HCT116 (cell line): ENCODE data around the gene CCDC14. TPM values are rescaled to one million over a fixed set of nuclear protein-coding genes. Genes with fewer than 3 reads are reported as not detected.

Experiments
- ATAC-seq: fragments of 200-7000 bp; cut with Tn5 transposase; 2 replicates; pipeline ENCODE4 v1.9.1; 2020; ENCODE audit warnings: mild to moderate bottlenecking, moderate library complexity
- BruUV-seq: library from RNA; stranded (reverse); fragments of 400-500 nt; replicated peaks from 2 replicates; lab custom pipeline; 2021; lab: Mats Ljungman, UMichigan
- CTCF ChIA-PET: fragments of 300-600 bp; sonication (Branson Sonifier 250); formaldehyde crosslinking; loops from one replicate; lab custom pipeline; 2021; ENCODE audit warnings: antibody characterized with exemption; lab: Charles Lee
- POLR2A ChIA-PET: fragments of 300-600, 350-600 bp; sonication (Branson Sonifier 250); formaldehyde crosslinking; loops from one replicate; lab custom pipeline; 2021; ENCODE audit warnings: antibody characterized with exemption; lab: Charles Lee
- RAD21 ChIA-PET, 2 experiments: fragments of 300-600 bp; sonication (Branson Sonifier 250); formaldehyde crosslinking; loops; one replicate each; lab custom pipeline; 2023; ENCODE audit warnings: low total read pairs in 2 of 2; ENCODE audit not compliant: uncharacterized antibody in 2 of 2, unreplicated experiment in 2 of 2, low non-redundant PET in 1 of 2; lab: Charles Lee
- DNase-seq: peaks from one replicate; pipeline ENCODE4 v3.0.0-alpha.2; 2010; ENCODE audit warnings: low read depth, low spot score
- H2AFZ ChIP-seq: fragments of 200-600 bp; shearing (Covaris generic), sonication (generic); 2 replicates; pipeline ENCODE4 v1.6.1; 2017; ENCODE audit warnings: low read depth, mixed run types, mixed read lengths, antibody characterized with exemption, low read length; ENCODE audit not compliant: poor library complexity, severe bottlenecking
- H3K27ac ChIP-seq: 2 replicates; pipeline ENCODE4 v1.5.1; 2012; ENCODE audit warnings: low read depth, low read length
- H3K27me3 ChIP-seq: fragments of 200-600 bp; sonication (generic); 2 replicates; pipeline ENCODE4 v1.6.1; 2016; ENCODE audit warnings: mixed run types, low read length, mixed read lengths; ENCODE audit not compliant: insufficient read depth
- H3K36me3 ChIP-seq, 2 experiments: fragments of 200-500 bp in 1 of 2; fragments of 200-600 bp in 1 of 2; sonication (Bioruptor generic) in 1 of 2; sonication (generic) in 1 of 2; 2 replicates each; pipeline versions ENCODE4 v1.5.1 to v1.6.1; 2014 to 2016; ENCODE audit warnings: low read length in 2 of 2, inconsistent platforms in 1 of 2, mixed read lengths in 1 of 2, mixed run types in 1 of 2; ENCODE audit not compliant: insufficient read depth in 2 of 2, control insufficient read depth in 1 of 2
- H3K4me1 ChIP-seq, 2 experiments: fragments of 200-600 bp in 1 of 2; sonication (generic) in 1 of 2; 2 replicates each; pipeline versions ENCODE4 v1.5.1 to v1.6.1; 2012 to 2017; ENCODE audit warnings: low read length in 2 of 2, inconsistent platforms in 1 of 2, mild to moderate bottlenecking in 1 of 2, mixed read lengths in 1 of 2, mixed run types in 1 of 2, moderate library complexity in 1 of 2; ENCODE audit not compliant: insufficient read depth in 2 of 2, control insufficient read depth in 1 of 2
- H3K4me2 ChIP-seq: fragments of 200-600 bp; sonication (generic); 2 replicates; pipeline ENCODE4 v1.6.1; 2017; ENCODE audit warnings: mixed run types, low read length, mixed read lengths
- H3K4me3 ChIP-seq, 2 experiments: fragments of 200-600 bp in 1 of 2; sonication (generic) in 1 of 2; replicated peaks in 1 of 2; 2 replicates each; pipeline ENCODE4 v1.5.1; 2011 to 2016; ENCODE audit warnings: low read length in 2 of 2, control low read depth in 1 of 2, low read depth in 1 of 2, mild to moderate bottlenecking in 1 of 2, mixed read lengths in 1 of 2, mixed run types in 1 of 2
- H3K79me2 ChIP-seq: fragments of 200-600 bp; sonication (generic); 2 replicates; pipeline ENCODE4 v1.6.1; 2017; ENCODE audit warnings: mild to moderate bottlenecking, mixed run types, low read length, moderate library complexity, mixed read lengths; ENCODE audit not compliant: insufficient read depth
- H3K9ac ChIP-seq: fragments of 200-600 bp; sonication (generic); 2 replicates; pipeline ENCODE4 v1.6.1; 2016; ENCODE audit warnings: low read length, mixed read lengths
- H3K9me2 ChIP-seq: fragments of 200-600 bp; sonication (generic), shearing (Covaris generic); 2 replicates; pipeline ENCODE4 v1.6.1; 2017; ENCODE audit warnings: mixed run types, mild to moderate bottlenecking, moderate library complexity; ENCODE audit not compliant: insufficient read depth
- H3K9me3 ChIP-seq, 2 experiments: fragments of 200-500 bp in 1 of 2; fragments of 200-600 bp in 1 of 2; sonication (Bioruptor generic) in 1 of 2; sonication (generic) in 1 of 2; 2 replicates each; pipeline ENCODE4 v1.6.1; 2014 to 2017; ENCODE audit warnings: low read length in 2 of 2, mixed read lengths in 2 of 2, inconsistent platforms in 1 of 2, low read depth in 1 of 2, mild to moderate bottlenecking in 1 of 2, mixed run types in 1 of 2, moderate library complexity in 1 of 2; ENCODE audit not compliant: control insufficient read depth in 1 of 2, insufficient read depth in 1 of 2
- H4K20me1 ChIP-seq: fragments of 200-600 bp; sonication (generic), shearing (Covaris generic); 2 replicates; pipeline ENCODE4 v1.6.1; 2017; ENCODE audit warnings: mixed run types, mild to moderate bottlenecking, moderate library complexity; ENCODE audit not compliant: insufficient read depth
- ATF3 ChIP-seq: IDR thresholded peaks from 2 replicates; pipeline ENCODE4 v1.6.1; 2012
- CBX3 ChIP-seq: IDR thresholded peaks from 2 replicates; pipeline ENCODE4 v1.6.1; 2012; ENCODE audit warnings: low read depth
- CEBPB ChIP-seq: IDR thresholded peaks from 2 replicates; pipeline ENCODE4 v1.6.1; 2012; ENCODE audit warnings: low read depth
- EGR1 ChIP-seq: IDR thresholded peaks from 2 replicates; pipeline ENCODE4 v1.6.1; 2012; ENCODE audit warnings: low read depth
- ELF1 ChIP-seq: IDR thresholded peaks from 2 replicates; pipeline ENCODE4 v1.6.1; 2012; ENCODE audit warnings: low read depth, borderline replicate concordance
- EZH2 ChIP-seq: fragments of 200-600 bp; sonication (generic); IDR thresholded peaks from 2 replicates; pipeline ENCODE4 v1.6.1; 2017; ENCODE audit warnings: antibody characterized with exemption, mixed run types
- JUND ChIP-seq: IDR thresholded peaks from 2 replicates; pipeline ENCODE4 v1.6.1; 2012
- POLR2A ChIP-seq: IDR thresholded peaks from 2 replicates; pipeline ENCODE4 v1.7.0; 2011; ENCODE audit warnings: borderline replicate concordance; ENCODE audit not compliant: insufficient read depth, insufficient read length; ENCODE audit errors: extremely low read depth
- RAD21 ChIP-seq: IDR thresholded peaks from 2 replicates; pipeline ENCODE4 v1.6.1; 2012; ENCODE audit warnings: low read depth, mild to moderate bottlenecking
- REST ChIP-seq: IDR thresholded peaks from 2 replicates; pipeline ENCODE4 v1.6.1; 2012; ENCODE audit warnings: low read depth
- SRF ChIP-seq: IDR thresholded peaks from 2 replicates; pipeline ENCODE4 v1.6.1; 2012; ENCODE audit warnings: low read depth
- TCF7L2 ChIP-seq: IDR thresholded peaks from 2 replicates; pipeline ENCODE4 v1.7.0; 2011; ENCODE audit warnings: borderline replicate concordance, inconsistent platforms; ENCODE audit not compliant: insufficient read depth, insufficient read length; ENCODE audit errors: extremely low read depth
- ZBTB33 ChIP-seq: IDR thresholded peaks from 2 replicates; pipeline ENCODE4 v1.6.1; 2011; ENCODE audit warnings: mild to moderate bottlenecking, low read length, moderate library complexity; ENCODE audit not compliant: insufficient replicate concordance; ENCODE audit errors: extremely low read depth
- ZNF274 ChIP-seq: fragments of 200-500 bp; sonication (Bioruptor generic); IDR thresholded peaks from 2 replicates; pipeline ENCODE4 v1.6.1; 2014; ENCODE audit warnings: mild to moderate bottlenecking, low read depth, low read length, inconsistent platforms
- intact Hi-C: fragments of 100-400 bp; cut with micrococcal nuclease; formaldehyde crosslinking; loops from 2 replicates; pipeline ENCODE4 v1.10.0; 2022
- total RNA-seq: library from RNA; stranded (reverse); gene quantifications from one replicate; pipeline ENCODE4 v1.2.1, GENCODE V29; 2021; ENCODE audit not compliant: unreplicated experiment

Gene CCDC14
- total RNA-seq, 1 experiment from 2014 or later = 54.5 TPM

- TF ChIP-seq POLR2A (no peak), CEBPB (no peak), TCF7L2 (no peak), EZH2 (no peak), EGR1 (no peak), CBX3 (no peak), ZNF274 (no peak), JUND (no peak), ATF3 (no peak), SRF (no peak), REST (no peak), ELF1 (no peak), RAD21 (no peak), ZBTB33 (no peak)
- Histone ChIP-seq H3K27me3 (no peaks in the 10 kb centered on the region), H3K4me3 (no peak overlapping the region), H3K79me2 (no peaks in the 10 kb centered on the region), H3K4me2 (no peak overlapping the region), H3K9me2 (no peaks in the 10 kb centered on the region; the same call in 1 of the 2 replicates), H3K9ac (no peak overlapping the region), H3K9me3 (no peaks in the 10 kb centered on the region), H4K20me1 (no peaks in the 10 kb centered on the region), H3K4me1 (no peaks in the 10 kb centered on the region), H2AFZ (no peak overlapping the region), H3K27ac (no peak overlapping the region), H3K36me3 (no peaks in the 10 kb centered on the region)
- DNase-seq = no peak
- RAD21 ChIA-PET = no interaction called here
- no TSS peak for BruUV-seq
- POLR2A ChIA-PET = no interaction called here
- ATAC-seq = no peak
- intact Hi-C loops = no loop called here
- CTCF ChIA-PET = no interaction called here
These were observed 91.9 kb downstream of the CCDC14 start for GRCh38 chr3:123869165-123869564.
